Keratinocyte (primary cell): ENCODE results near the gene PLXND1. TPM values are rescaled to one million over a fixed set of nuclear protein-coding genes. Genes with fewer than 3 reads are reported as not detected.

Experiments
- DNase-seq: peaks from one replicate; pipeline ENCODE4 v3.0.0-alpha.2; 2011; ENCODE audit warnings: low read depth, missing footprints, low spot score
- FAIRE-seq: peaks from 2 replicates; lab custom pipeline; 2011; peaks lifted over from hg19 to GRCh38; lab: Jason Lieb, UNC
- H2AFZ ChIP-seq: 2 replicates; pipeline ENCODE4 v1.6.0; 2012; ENCODE audit warnings: low read length, control low read depth, inconsistent platforms; ENCODE audit not compliant: control insufficient read depth
- H3K27ac ChIP-seq: 2 replicates; pipeline ENCODE4 v1.5.1; 2011; ENCODE audit warnings: low read length; ENCODE audit not compliant: control insufficient read depth, insufficient read depth
- H3K27me3 ChIP-seq: 3 replicates; pipeline ENCODE4 v1.6.0; 2011; ENCODE audit warnings: low read length; ENCODE audit not compliant: control insufficient read depth, insufficient read depth; ENCODE audit errors: extremely low read depth
- H3K36me3 ChIP-seq, 2 experiments: 2 replicates in 1 of 2; 3 replicates in 1 of 2; pipeline ENCODE4 v1.5.1; 2011; ENCODE audit warnings: low read length in 2 of 2, mild to moderate bottlenecking in 1 of 2; ENCODE audit not compliant: control insufficient read depth in 2 of 2, insufficient read depth in 2 of 2; ENCODE audit errors: extremely low read depth in 1 of 2
- H3K4me1 ChIP-seq: 3 replicates; pipeline ENCODE4 v1.5.1; 2011; ENCODE audit warnings: low read length; ENCODE audit not compliant: control insufficient read depth, insufficient read depth; ENCODE audit errors: extremely low read depth
- H3K4me2 ChIP-seq: 3 replicates; pipeline ENCODE4 v1.6.0; 2011; ENCODE audit warnings: low read depth, low read length; ENCODE audit not compliant: control insufficient read depth, insufficient read depth; ENCODE audit errors: extremely low read depth
- H3K4me3 ChIP-seq, 3 experiments: fragments of 200-600 bp in 1 of 3; sonication (generic) in 1 of 3; 2 replicates in 2 of 3; 3 replicates in 1 of 3; pipeline ENCODE4 v1.5.1; 2011 to 2016; ENCODE audit warnings: low read length in 3 of 3, mild to moderate bottlenecking in 3 of 3, control low read depth in 2 of 3, inconsistent platforms in 1 of 3, low read depth in 1 of 3, mixed read lengths in 1 of 3, mixed run types in 1 of 3, moderate library complexity in 1 of 3; ENCODE audit not compliant: control insufficient read depth in 2 of 3, insufficient read depth in 2 of 3; ENCODE audit errors: extremely low read depth in 1 of 3
- H3K79me2 ChIP-seq: 2 replicates; pipeline ENCODE4 v1.6.0; 2012; ENCODE audit warnings: low read length; ENCODE audit not compliant: control insufficient read depth, insufficient read depth
- H3K9ac ChIP-seq: 3 replicates; pipeline ENCODE4 v1.6.0; 2011; ENCODE audit warnings: low read length; ENCODE audit not compliant: control insufficient read depth, insufficient read depth; ENCODE audit errors: extremely low read depth
- H3K9me1 ChIP-seq: 3 replicates; pipeline ENCODE4 v1.6.0; 2011; ENCODE audit warnings: low read length; ENCODE audit not compliant: control insufficient read depth, insufficient read depth; ENCODE audit errors: extremely low read depth
- H3K9me3 ChIP-seq: 2 replicates; pipeline ENCODE4 v1.5.1; 2012; ENCODE audit warnings: low read depth, low read length; ENCODE audit not compliant: control insufficient read depth
- H4K20me1 ChIP-seq: 3 replicates; pipeline ENCODE4 v1.6.0; 2011; ENCODE audit warnings: low read length; ENCODE audit not compliant: control insufficient read depth, insufficient read depth; ENCODE audit errors: extremely low read depth
- CTCF ChIP-seq, 3 experiments: IDR thresholded peaks in 1 of 3; conservative IDR thresholded peaks in 1 of 3; optimal IDR thresholded peaks in 1 of 3; 2 replicates in 2 of 3; 3 replicates in 1 of 3; pipeline versions ENCODE3 to v1.5.1; 2011; ENCODE audit warnings: low read length in 3 of 3, mild to moderate bottlenecking in 3 of 3, moderate library complexity in 2 of 3, control low read depth in 1 of 3, inconsistent platforms in 1 of 3; ENCODE audit not compliant: insufficient read depth in 2 of 3; ENCODE audit errors: extremely low read depth in 1 of 3
- EZH2 ChIP-seq: IDR thresholded peaks from one replicate; pipeline ENCODE4 v1.6.1; 2012; ENCODE audit warnings: inconsistent platforms, mild to moderate bottlenecking, low read length, moderate library complexity
- dilution Hi-C: fragments of 300-500 bp; cut with MboI; formaldehyde crosslinking; loops from one replicate; pipeline ENCODE4 v1.7.0; 2020; ENCODE audit warnings: low sequenced_read_pairs; ENCODE audit not compliant: extremely low pct_ligation_motif_present
- polyA plus RNA-seq, 5 experiments: library from polyadenylated mRNA; depleted of rRNA in 3 of 5; stranded (reverse) in 3 of 5; stranded (forward) in 1 of 5; unstranded in 1 of 5; fragments of >200 nt; gene quantifications; 1 replicate in 1 of 5; 2 replicates in 3 of 5; 3 replicates in 1 of 5; pipeline versions ENCODE4 v1.2.1 to v1.2.3, GENCODE V29; 2011 to 2012; ENCODE audit warnings: missing spikeins in 2 of 5, low read depth in 1 of 5, low replicate concordance in 1 of 5

PLXND1 gene
- polyA plus RNA-seq, 1 donor (not counting 4 experiments of a cell fraction or from before 2014, with no cell fraction given): 0.09 TPM

GRCh38 chr3:129575997-129576384 lies 30.5 kb downstream of the PLXND1 start:
- FAIRE-seq (no peak), DNase-seq (no peak)
- Histone ChIP-seq H3K36me3 (no peaks in the 10 kb centered on the region), H2AFZ (no peak overlapping the region), H3K4me3 (no peak overlapping the region), H3K9me1 (no peaks in the 10 kb centered on the region), H3K9me3 (no peaks in the 10 kb centered on the region), H3K4me1 (no peaks in the 10 kb centered on the region), H3K4me2 (no peak overlapping the region), H4K20me1 (no peaks in the 10 kb centered on the region), H3K27me3 (no peaks in the 10 kb centered on the region), H3K27ac (no peak overlapping the region), H3K9ac (no peak overlapping the region), H3K79me2 (no peaks in the 10 kb centered on the region)
- dilution Hi-C loops: no loop called here
- TF ChIP-seq EZH2 (no peak), CTCF (optimal IDR thresholded peaks at IDR 0.05 in 1 of 3, IDR thresholded peaks at IDR 0.05 in 1 of 3, conservative IDR thresholded peaks at IDR 0.05 in 1 of 3; ENCODE audit: extremely low read depth in 1 of 3, insufficient read depth in 2 of 3, low read length in 3 of 3) (no peak)

GRCh38 chr3:129575233-129575996 lies 31.1 kb downstream of the PLXND1 start:
- no peaks in the 10 kb centered on the region for H3K79me2 ChIP-seq
- H4K20me1 ChIP-seq: no peaks in the 10 kb centered on the region
- no peak for DNase-seq
- H3K9me1 ChIP-seq: no peaks in the 10 kb centered on the region
- H3K27me3 ChIP-seq: no peaks in the 10 kb centered on the region
- no peak overlapping the region for H3K4me2 ChIP-seq
- H3K9ac ChIP-seq: no peak overlapping the region
- H3K9me3 ChIP-seq: no peaks in the 10 kb centered on the region
- no peak for TF ChIP-seq CTCF (optimal IDR thresholded peaks at IDR 0.05 in 1 of 3, IDR thresholded peaks at IDR 0.05 in 1 of 3, conservative IDR thresholded peaks at IDR 0.05 in 1 of 3; ENCODE audit: extremely low read depth in 1 of 3, insufficient read depth in 2 of 3, low read length in 3 of 3)
- TF ChIP-seq EZH2: no peak
- no peak overlapping the region for H3K27ac ChIP-seq
- no peaks in the 10 kb centered on the region for H3K4me1 ChIP-seq
- no peak overlapping the region for H3K4me3 ChIP-seq
- H2AFZ ChIP-seq: no peak overlapping the region
- no peak for FAIRE-seq
- no peaks in the 10 kb centered on the region for H3K36me3 ChIP-seq
- dilution Hi-C loops: no loop called here
